ENCODE measurements around the gene GALNT2. TPM values are rescaled to one million over a fixed set of nuclear protein-coding genes. Genes with fewer than 3 reads are reported as not detected.

The GALNT2 gene
- total and polyA plus RNA-seq, 2 of the 13 experiments (the other 11 are each of a cell fraction or from before 2014, with no cell fraction given), result 39.3 to 39.6 TPM

DNA sequence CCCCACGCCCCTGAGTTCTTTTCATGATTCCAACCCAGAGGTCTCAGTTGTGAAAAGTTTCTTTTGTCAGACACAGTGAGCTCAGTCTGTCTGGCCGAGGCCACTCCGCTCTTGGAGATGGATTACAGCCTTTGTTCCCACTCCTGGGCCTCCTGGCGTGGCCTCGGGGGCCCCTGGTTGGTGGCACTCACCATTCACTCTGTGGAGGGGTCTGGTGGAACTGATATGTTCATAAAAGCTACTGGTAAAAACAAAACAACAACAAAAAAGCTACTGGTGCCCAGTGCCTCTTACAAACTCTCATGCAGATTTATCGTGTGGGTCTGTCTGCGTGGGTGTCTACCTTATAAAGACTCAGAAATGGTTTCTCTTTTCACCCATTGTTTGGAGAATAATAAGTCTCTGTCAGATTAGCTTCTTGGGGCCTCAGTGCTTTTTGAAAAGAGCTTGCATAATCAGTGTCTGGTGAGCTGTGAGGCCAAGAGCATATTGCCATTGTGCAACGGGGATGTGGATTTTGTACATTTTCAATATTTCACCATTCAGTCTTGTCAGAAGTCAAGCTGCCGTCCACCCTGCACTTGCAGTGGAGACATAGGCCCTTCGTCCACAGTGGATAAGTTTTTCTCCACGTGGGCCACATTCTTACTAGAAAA is 86.7 kb downstream of the GALNT2 start (continued):
- TF ChIP-seq ELF3 (CRISPR knock-in tag; IDR thresholded peaks at IDR 0.05), result 0 out of 2 replicates have a peak, but pooled peaks have one; percentile 40
- peak; percentile 33; the same call in 1 of the 2 replicates for TF ChIP-seq ZNF3 (CRISPR knock-in tag; IDR thresholded peaks at IDR 0.05)
- TF ChIP-seq, protein P1, sequence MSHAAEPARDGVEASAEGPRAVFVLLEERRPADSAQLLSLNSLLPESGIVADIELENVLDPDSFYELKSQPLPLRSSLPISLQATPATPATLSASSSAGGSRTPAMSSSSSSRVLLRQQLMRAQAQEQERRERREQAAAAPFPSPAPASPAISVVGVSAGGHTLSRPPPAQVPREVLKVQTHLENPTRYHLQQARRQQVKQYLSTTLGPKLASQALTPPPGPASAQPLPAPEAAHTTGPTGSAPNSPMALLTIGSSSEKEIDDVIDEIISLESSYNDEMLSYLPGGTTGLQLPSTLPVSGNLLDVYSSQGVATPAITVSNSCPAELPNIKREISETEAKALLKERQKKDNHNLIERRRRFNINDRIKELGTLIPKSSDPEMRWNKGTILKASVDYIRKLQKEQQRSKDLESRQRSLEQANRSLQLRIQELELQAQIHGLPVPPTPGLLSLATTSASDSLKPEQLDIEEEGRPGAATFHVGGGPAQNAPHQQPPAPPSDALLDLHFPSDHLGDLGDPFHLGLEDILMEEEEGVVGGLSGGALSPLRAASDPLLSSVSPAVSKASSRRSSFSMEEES (CRISPR knock-in tag; IDR thresholded peaks at IDR 0.05), result 0 out of 2 replicates have a peak, but pooled peaks have one; percentile 48
- TF ChIP-seq, protein P2, sequence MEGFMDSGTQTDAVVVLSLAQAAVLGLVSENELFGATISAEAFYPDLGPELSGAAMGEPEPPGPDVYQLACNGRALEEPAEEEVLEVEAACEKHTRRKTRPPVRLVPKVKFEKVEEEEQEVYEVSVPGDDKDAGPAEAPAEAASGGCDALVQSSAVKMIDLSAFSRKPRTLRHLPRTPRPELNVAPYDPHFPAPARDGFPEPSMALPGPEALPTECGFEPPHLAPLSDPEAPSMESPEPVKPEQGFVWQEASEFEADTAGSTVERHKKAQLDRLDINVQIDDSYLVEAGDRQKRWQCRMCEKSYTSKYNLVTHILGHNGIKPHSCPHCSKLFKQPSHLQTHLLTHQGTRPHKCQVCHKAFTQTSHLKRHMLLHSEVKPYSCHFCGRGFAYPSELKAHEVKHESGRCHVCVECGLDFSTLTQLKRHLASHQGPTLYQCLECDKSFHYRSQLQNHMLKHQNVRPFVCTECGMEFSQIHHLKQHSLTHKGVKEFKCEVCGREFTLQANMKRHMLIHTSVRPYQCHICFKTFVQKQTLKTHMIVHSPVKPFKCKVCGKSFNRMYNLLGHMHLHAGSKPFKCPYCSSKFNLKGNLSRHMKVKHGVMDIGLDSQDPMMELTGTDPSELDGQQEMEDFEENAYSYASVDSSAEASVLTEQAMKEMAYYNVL (CRISPR knock-in tag; IDR thresholded peaks at IDR 0.05; ENCODE audit: borderline replicate concordance), result peak; percentile 8; the same call in 1 of the 2 replicates
- 0 out of 2 replicates have a peak, but pooled peaks have one; percentile 32 for TF ChIP-seq MIER3 (CRISPR knock-in tag; IDR thresholded peaks at IDR 0.05; ENCODE audit: borderline replicate concordance)
- TF ChIP-seq ZNF644 (CRISPR knock-in tag; IDR thresholded peaks at IDR 0.05; ENCODE audit: low read depth), result peak; percentile 79
- TF ChIP-seq KDM5A (IDR thresholded peaks at IDR 0.05; ENCODE audit: borderline replicate concordance, low read length), result no peak
- no peak for TF ChIP-seq ARNT2 (CRISPR knock-in tag; IDR thresholded peaks at IDR 0.05; ENCODE audit: low read depth)
- no peak for TF ChIP-seq ZKSCAN1 (IDR thresholded peaks at IDR 0.05; ENCODE audit: low read length)
- peak; percentile 63 for TF ChIP-seq TCF7 (IDR thresholded peaks at IDR 0.05; ENCODE audit: low read depth)
- 0 out of 2 replicates have a peak, but pooled peaks have one; percentile 40 for TF ChIP-seq KDM1A (CRISPR knock-in tag; IDR thresholded peaks at IDR 0.05)
- TF ChIP-seq, protein P3, sequence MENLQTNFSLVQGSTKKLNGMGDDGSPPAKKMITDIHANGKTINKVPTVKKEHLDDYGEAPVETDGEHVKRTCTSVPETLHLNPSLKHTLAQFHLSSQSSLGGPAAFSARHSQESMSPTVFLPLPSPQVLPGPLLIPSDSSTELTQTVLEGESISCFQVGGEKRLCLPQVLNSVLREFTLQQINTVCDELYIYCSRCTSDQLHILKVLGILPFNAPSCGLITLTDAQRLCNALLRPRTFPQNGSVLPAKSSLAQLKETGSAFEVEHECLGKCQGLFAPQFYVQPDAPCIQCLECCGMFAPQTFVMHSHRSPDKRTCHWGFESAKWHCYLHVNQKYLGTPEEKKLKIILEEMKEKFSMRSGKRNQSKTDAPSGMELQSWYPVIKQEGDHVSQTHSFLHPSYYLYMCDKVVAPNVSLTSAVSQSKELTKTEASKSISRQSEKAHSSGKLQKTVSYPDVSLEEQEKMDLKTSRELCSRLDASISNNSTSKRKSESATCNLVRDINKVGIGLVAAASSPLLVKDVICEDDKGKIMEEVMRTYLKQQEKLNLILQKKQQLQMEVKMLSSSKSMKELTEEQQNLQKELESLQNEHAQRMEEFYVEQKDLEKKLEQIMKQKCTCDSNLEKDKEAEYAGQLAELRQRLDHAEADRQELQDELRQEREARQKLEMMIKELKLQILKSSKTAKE (CRISPR knock-in tag; IDR thresholded peaks at IDR 0.05; ENCODE audit: borderline replicate concordance), result peak; percentile 62; the same call in 1 of the 2 replicates
- no peak for TF ChIP-seq ZNF337 (CRISPR knock-in tag; IDR thresholded peaks at IDR 0.05; ENCODE audit: borderline replicate concordance, low read depth)
- TF ChIP-seq ZNF205 (CRISPR knock-in tag; IDR thresholded peaks at IDR 0.05), result peak; percentile 84; the same call in 1 of the 2 replicates
- TF ChIP-seq ZBTB7B (CRISPR knock-in tag; IDR thresholded peaks at IDR 0.05), result peak; percentile 69
- TF ChIP-seq CEBPB (IDR thresholded peaks at IDR 0.05; ENCODE audit: borderline replicate concordance, low read depth, low read length), result peak; percentile 98
- peak; percentile 82 for TF ChIP-seq FOXA3 (CRISPR knock-in tag; IDR thresholded peaks at IDR 0.05)
- TF ChIP-seq SOX5 (CRISPR knock-in tag; IDR thresholded peaks at IDR 0.05; ENCODE audit: borderline replicate concordance), result peak; percentile 99
- TF ChIP-seq HOXA9 (CRISPR knock-in tag; IDR thresholded peaks at IDR 0.05; ENCODE audit: borderline replicate concordance), result no peak
- TF ChIP-seq CCDC6 (CRISPR knock-in tag; IDR thresholded peaks at IDR 0.05), result 0 out of 2 replicates have a peak, but pooled peaks have one; percentile 24
- peak; percentile 71; the same call in 1 of the 2 replicates for TF ChIP-seq PHF21A (CRISPR knock-in tag; IDR thresholded peaks at IDR 0.05)
- TF ChIP-seq KAT8 (CRISPR knock-in tag; IDR thresholded peaks at IDR 0.05), result peak; percentile 44; the same call in 1 of the 2 replicates

All from HepG2 (cell line).